ENCODE results near the gene ZNF609.
"Not testable (repeated sequence)": the region's sequence is repeated elsewhere in the genome, so short reads cannot be mapped to it uniquely, and the experiment has no call there.

Gene ZNF609

DNA sequence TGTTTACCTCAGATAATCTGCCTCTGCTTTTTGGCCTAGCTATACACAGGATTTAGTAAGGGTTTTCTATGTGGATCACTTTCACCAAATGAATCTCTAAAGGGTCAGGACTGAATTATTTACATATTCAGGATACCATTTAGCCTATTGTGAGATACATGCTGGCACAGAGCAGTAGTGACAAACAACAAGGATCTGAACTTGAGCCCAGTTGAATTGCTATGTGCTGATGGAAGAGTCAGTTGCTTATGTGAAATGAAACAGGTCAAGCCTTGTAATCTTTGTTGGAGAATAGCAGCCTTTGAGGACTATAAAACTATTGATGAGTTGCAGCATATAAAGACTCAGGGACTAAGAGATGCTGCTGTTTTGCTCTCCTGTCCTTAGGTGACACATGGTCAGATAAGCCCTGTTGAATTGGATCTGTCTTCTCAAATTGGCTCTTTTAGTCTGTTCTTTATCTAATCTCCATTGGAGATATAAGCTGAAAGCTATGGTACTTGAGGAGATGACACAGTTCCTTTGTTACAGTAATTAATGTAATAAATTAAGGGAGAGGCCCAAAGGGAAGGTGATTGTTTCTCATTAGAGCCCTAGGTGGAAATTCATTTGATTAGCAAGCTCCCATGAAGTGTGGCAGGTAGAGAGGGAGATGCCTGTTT is 30.4 kb downstream of the ZNF609 start:
- TF ChIP-seq, protein P1, sequence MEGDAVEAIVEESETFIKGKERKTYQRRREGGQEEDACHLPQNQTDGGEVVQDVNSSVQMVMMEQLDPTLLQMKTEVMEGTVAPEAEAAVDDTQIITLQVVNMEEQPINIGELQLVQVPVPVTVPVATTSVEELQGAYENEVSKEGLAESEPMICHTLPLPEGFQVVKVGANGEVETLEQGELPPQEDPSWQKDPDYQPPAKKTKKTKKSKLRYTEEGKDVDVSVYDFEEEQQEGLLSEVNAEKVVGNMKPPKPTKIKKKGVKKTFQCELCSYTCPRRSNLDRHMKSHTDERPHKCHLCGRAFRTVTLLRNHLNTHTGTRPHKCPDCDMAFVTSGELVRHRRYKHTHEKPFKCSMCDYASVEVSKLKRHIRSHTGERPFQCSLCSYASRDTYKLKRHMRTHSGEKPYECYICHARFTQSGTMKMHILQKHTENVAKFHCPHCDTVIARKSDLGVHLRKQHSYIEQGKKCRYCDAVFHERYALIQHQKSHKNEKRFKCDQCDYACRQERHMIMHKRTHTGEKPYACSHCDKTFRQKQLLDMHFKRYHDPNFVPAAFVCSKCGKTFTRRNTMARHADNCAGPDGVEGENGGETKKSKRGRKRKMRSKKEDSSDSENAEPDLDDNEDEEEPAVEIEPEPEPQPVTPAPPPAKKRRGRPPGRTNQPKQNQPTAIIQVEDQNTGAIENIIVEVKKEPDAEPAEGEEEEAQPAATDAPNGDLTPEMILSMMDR (IDR thresholded peaks at IDR 0.05; ENCODE audit: insufficient read depth, missing control alignments), result no peak
- DNase-seq (ENCODE audit: insufficient read length, low spot score) (no peak), FAIRE-seq (peak; percentile 53)

DNA sequence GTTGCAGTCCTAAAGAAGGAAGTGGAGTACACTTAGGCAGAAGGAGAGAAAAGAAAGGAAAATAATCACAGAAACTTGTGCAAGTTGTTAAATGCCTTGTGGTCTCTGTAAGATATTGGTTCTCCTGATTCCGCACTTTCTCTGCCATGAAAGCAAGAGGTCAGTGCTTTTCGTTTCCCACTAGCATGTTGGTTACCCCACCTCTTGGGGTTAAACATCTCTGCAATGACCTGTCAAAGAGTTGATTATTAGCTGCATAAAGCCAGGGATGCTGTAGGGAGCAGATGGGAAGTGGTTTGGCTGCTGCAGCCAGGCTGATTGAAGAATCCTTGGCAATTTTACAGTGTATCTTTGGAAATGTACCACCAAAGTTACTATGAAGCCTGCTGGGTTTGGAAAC is 33.3 kb downstream of the ZNF609 start:
- no peak for DNase-seq (ENCODE audit: insufficient read length, low spot score)
- TF ChIP-seq, protein P1 (IDR thresholded peaks at IDR 0.05; ENCODE audit: insufficient read depth, missing control alignments), result no peak
- no peak for FAIRE-seq

DNA sequence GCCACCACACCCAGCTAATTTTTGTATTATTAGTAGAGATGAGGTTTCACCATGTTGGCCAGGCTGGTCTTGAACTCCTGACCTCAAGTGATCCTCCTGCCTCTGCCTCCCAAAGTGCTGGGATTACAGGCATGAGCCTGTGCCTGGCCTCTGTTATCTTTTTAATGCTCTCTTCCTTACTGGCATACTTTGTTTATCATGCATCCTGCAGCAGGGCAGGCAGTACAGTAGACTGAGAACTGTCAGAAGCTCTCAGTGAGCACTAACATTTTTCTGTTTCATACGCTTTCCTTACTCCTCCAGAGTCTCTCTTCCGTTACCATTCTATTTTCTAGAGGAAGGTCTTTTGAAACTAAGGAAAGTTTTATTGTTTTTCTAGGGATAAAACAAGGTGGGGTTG is 35.6 kb downstream of the ZNF609 start:
- FAIRE-seq; DNase-seq (ENCODE audit: insufficient read length, low spot score): not testable (repeated sequence)

- DNase-seq (ENCODE audit: insufficient read length, low spot score) (no peak), FAIRE-seq (no peak)
- TF ChIP-seq, protein P1 (IDR thresholded peaks at IDR 0.05; ENCODE audit: insufficient read depth, missing control alignments), result no peak
Observed at GRCh38 chr15:64500695-64501395, 40.5 kb downstream of the ZNF609 start.

GRCh38 chr15:64501396-64501715 is 41.0 kb downstream of the ZNF609 start:
- no peak for DNase-seq (ENCODE audit: insufficient read length, low spot score)
- TF ChIP-seq, protein P1 (IDR thresholded peaks at IDR 0.05; ENCODE audit: insufficient read depth, missing control alignments), result no peak
- peak; percentile 97 for FAIRE-seq

- DNase-seq (ENCODE audit: insufficient read length, low spot score), result no peak
- no peak for FAIRE-seq
- TF ChIP-seq, protein P1 (IDR thresholded peaks at IDR 0.05; ENCODE audit: insufficient read depth, missing control alignments), result no peak
Observed at GRCh38 chr15:64502151-64502550, 41.8 kb downstream of the ZNF609 start.

- no peak for FAIRE-seq
- DNase-seq (ENCODE audit: insufficient read length, low spot score), result no peak
- TF ChIP-seq, protein P1 (IDR thresholded peaks at IDR 0.05; ENCODE audit: insufficient read depth, missing control alignments), result no peak
Observed at GRCh38 chr15:64502551-64502950, 42.2 kb downstream of the ZNF609 start.
